ENCODE data around the gene OSGIN1.

The OSGIN1 gene

DNA sequence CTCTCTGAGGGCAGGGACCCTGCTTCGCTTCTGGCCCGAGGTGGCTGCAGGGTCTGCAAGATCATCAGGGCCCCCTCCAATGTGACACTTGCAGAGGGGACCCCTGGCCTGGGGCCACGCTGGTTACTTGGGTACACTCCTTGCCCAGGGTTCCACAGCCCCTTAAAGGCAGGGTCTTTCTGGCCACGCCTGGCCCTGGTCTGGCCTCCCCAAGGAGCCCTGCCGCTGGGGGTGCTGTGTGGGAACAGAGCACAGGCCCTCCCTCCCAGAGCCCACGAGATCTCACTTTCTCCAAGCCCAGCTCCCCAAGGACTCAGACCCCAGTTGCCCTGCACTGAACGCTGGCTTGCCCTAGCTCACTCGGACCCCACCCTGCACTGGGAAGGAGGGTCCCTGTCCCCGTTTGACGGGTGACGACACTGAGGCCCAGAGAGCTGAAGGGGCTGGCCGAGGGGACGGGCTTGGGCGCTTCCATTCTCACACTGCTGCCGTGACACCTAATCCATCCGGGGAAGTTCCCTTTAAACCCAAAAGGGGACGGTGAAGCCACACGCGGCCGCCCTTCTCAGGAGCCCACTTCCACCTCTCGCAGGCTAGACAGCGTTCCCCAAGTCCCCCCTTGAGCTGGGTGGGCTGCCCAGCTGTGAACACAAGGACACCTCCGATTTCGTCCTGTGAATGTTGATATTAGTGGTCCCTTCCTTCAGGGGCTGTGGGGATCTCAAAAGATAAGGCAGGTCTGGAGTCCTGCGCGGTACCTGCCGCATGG lies 26.9 kb upstream of the OSGIN1 start:
- DNase-seq (ENCODE audit: low read depth in 2 of 2): no peak

DNA sequence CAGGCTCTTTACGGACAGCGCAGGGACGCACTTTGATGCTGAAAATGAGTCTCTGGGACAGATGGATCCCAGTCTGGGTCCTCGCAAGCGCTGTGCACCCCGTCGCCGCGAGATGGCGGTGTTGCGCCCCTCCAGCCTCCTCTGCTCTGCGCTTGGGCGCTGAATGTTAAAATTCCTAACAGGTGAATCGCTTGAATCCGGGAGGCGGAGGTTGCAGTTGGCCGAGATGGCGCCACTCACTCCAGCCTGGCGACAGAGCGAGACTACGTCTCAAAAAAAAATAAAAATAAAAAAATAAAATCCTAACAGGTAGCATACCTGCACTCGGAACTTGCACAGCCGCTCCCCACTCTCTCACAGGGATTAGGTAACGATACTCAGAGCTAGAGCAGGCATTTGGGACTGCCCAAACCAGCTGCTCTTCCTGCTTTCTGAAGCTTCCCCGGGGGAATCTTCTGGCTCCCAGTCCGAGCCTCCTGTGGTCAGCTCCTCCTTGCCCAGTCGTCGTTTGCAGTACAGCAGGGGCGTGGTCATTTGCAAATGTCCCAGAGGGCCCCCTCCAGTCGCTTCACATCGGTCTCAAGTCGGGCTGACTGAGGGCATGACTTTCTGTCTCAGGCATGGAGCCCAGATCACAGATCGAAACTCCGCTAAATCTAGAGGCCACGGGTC lies 26.2 kb upstream of the OSGIN1 start:
- peak in 1 of 2 donors; percentile 52 for DNase-seq (ENCODE audit: low read depth in 2 of 2)

DNA sequence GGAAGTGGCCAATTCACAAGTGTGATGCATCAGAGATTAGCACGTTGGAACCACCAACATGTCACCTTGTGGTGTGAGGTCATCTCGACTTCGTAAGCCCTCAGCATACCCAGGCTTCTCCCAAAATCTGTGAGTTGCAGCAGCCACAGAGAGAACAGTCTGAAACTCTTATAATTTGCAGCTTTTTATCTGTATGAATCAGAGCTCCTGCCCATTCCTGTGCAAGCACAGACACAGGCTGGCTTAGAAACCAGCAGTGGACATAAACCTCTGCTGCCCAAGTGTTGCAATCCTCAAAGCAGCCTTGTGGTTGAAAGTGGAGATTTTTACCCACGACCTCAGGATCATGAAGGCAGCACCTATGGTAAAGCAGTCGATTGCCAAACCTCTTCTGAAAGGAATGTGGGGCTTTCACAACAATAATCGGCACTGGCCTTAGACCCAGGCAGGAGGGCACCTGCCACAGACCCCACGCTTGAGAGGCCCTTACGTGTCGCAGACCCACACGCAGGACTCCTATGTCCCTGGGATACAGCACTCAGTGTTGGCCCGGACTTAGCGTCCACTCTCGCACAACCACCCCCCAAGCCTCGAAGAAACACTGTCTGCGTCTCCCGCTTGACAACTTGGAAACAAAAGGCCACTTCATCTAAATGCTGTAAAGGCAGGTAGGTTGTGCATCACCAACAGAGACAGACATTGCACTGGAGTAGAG lies 24.5 kb upstream of the OSGIN1 start:
- no peak for DNase-seq (ENCODE audit: low read depth in 2 of 2)

DNA sequence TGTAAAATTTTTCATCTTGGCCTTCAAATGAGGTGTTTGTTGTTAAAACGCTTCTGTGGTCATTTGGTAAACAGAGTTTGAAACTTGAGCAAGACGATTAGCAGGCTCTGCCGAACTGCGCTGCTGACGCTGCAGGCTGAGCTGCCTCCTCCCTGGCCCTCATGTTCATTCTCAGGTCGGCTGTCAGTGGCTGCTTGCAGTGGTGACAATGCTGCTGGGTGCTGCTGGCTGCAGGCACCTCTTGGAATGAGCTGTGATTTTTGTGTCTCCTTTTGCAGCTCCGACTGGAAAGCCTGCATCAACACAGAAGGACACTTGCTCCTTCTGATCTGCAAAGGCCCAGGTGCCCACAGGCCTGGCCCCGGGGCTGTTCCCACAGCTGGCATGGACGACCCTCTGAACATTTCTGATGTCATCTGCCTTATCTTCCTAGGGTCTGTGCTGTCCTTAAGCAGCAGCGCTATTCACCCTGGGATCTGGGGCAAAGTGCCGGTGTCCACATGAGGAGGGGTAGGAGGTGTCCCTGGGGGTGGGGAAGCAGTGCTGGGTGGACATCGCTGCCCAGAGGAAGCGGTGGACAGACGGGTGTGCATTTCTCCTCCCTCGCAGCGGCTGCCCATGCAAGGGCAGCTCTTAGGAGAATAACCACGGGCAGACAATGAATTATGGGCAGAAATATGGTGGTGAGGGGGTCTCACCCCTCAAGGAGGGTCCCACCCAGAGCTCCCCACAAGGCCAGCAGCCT lies 23.1 kb upstream of the OSGIN1 start:
- no peak for DNase-seq (ENCODE audit: low read depth in 2 of 2)

DNA sequence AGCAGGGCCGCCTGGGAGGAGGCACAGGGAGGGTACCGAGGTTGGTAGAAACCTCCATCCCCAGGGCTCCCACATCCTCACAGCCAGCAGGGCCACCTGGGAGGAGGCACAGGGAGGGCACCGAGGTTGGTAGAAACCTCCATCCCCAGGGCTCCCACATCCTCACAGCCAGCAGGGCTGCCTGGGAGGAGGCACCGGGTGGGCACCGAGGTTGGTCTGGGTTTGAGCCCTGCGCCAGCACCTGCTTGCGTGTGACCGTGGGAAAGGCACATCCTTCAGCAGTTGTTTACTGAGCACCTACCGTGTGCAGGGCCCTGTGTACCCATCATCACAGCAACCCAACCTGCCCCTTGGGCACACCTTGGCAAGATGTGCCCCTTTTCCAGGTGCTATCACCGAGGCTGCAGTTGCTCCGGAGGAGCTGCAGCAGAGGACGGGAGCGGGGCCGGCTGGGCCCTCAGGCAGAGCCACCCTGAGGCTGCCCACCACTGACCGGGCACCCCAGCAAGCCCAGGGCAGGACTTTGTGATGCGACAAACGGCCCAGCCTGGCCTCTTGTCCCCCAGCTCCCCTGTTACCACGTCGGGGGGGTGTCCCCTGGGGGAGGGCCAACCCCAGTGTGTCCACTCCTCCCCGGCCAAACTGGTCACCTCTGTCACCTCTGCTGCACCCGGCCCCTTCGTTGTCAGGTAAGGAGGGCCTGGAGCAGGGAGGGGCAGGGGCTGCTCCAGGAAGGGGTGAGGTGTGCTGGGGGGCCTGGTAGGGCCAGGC lies 22.1 kb upstream of the OSGIN1 start:
- no peak for DNase-seq (ENCODE audit: low read depth in 2 of 2)

DNA sequence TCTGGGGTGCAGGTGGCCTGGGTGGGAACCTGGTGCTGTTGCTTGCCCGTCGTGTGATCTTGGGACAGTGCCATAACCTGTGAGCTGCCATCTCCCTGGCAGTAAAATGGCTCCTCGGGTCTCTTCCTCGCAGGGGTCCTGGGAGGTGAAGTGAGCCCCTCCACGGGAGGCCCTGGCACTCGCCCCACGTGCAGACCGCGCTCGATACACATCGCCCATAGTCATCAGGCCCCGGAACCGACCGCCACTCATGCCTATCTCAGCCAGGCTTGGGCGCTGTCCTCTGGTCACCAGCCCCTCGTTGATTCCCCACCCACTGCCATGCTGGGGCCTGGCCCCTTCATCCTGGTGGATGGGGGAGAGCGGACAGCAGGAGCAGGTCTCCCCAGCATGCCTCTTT lies 21.5 kb upstream of the OSGIN1 start:
- no peak for DNase-seq (ENCODE audit: low read depth in 2 of 2)

DNA sequence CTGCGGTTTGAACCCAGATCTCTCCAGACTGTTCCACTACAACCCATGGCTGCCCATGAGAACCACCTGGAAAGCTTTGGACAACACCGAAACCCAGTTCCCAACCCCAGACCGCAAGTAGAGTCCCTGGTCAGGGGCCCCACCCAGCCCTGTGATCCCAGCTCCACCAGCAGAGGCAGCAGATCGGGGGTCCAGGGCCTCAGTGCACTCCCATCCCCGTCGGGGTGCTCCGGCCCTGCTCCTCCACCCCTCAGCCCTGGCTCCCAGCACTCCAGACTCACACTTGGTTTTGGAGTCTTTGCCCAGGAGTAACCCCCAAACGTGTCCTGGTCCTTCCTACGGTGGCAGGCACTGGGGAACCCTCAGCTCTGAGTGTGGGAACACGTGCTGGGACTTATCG lies 20.7 kb upstream of the OSGIN1 start:
- no peak for DNase-seq (ENCODE audit: low read depth in 2 of 2)

DNA sequence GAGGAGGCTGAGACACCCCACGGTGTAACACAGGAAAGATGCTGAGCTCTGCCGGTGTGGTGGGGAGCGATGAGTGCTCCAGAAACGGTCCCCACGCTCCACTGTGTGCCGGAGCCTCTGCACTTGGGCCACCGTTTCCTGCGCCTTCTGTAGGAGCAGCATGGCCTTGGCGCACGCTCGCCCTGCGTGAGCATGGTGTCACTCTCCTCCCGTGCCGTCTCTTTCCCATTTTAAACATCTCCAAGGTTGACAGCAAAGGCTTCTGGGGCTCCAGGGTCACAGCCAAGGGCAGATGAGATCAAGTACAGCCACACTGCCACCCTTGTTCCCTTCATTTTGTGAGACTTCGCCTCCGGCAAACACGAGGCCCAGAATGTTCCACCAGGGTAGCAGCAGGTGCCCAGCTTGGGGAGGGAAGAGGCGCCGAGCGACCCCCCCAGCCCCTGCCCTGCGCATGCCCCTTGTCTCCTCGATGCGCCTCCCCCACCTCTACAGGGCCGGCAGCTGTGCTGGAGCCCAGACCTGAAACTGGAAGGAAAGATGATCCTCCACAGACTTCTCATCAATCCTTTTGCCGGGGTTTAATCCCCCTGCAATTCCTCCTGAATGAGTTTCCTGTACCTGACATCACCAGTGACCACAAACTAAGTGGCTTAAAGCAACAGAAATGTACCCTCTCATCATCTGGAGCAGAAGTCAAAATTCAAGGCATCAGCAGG lies 19.9 kb upstream of the OSGIN1 start:
- DNase-seq (ENCODE audit: low read depth in 2 of 2): no peak

DNA sequence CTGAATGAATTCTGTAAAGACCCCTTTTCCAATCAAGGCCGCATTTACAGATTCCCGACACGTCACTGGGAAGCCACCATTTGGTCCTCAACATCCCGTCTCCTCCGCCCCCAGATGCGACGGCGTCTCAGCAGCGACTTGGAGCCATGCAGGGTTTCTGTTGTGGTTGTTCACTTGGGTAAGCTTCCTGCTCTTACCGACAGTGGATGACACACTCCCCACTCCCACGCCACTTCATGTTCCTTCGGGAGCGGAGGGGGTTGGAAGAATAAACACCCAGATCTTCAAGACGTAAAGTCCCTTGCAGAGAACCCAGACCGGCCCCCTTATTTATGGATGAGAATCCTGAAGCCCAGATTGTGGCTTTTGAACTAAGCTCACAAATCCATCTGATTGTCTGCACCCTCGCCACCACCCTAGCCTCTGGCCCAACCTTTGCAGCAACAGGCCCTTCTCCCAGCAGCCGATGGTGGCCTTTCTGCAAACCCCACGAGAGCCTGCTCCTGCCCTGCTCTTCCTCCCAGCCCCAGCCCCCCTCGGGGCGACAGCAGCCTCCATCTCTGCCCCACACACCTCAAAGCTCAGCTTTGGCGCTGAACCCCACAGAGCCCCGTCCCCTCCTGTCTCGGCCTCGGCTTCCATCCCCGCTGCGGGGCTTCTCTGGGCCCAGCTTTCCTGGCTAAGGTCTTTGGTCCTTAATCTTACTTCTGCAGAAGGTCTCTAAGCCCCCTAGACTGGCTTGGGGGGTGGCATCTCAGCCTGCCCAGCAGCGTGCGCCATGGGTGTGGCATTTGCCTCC lies 19.0 kb upstream of the OSGIN1 start:
- DNase-seq (ENCODE audit: low read depth in 2 of 2): no peak

DNA sequence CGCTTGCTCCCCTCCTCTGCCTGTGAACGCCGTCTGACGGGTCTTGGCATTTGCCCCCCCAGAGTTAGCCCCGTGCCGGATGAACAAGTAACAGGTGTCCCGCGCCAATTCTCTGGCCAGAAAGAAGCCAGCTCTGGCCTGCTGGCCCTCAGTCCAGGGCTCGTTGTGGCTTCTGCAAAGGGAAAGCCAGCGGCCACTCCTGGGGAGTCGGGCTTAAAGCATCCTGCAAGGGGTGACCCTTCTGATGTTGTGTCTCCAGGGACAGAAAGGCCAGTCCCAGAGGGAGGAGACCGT lies 18.4 kb upstream of the OSGIN1 start:
- DNase-seq (ENCODE audit: low read depth in 2 of 2): no peak

DNA sequence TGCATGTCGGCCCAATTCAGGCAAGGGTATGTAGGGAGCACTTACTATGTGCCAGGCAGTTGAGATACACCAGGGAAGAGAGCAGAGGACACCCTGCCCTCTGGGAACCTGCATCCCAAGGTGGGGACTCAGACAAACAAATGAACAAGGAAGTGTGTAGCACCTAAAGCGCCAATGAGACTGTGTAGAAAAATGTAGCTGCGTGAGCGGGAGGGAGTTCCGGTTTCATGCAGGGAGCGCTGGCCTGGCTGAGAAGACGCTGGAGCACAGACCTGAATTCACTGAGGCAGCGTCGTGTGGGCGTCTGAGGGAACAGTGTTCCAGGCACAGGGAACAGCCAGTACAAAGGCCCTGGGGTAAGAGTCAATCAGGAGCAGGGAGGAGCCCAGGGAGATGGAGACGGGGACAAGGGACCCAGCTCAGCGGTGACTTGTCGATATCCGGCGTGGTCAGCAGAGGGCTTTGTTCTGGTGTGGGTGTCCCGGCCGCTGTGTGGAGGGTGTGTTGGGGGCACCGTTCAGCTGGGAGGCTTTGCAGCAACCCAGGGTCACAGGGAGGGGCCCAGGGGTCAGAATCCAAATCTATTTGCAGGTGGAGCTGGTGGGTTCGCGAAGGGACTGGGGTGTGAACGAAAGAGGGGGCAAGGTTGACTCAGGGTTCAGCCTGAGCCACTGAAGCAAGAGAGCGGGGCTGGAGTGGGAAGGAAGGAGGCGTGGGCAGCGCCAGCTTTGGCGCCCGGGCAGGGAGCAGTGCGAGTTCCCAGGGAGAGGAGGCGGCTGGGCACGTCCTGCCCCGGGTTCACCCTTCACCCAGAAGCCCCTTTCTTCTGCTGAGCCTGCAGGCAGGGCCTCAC lies 17.8 kb upstream of the OSGIN1 start:
- no peak for DNase-seq (ENCODE audit: low read depth in 2 of 2)

DNA sequence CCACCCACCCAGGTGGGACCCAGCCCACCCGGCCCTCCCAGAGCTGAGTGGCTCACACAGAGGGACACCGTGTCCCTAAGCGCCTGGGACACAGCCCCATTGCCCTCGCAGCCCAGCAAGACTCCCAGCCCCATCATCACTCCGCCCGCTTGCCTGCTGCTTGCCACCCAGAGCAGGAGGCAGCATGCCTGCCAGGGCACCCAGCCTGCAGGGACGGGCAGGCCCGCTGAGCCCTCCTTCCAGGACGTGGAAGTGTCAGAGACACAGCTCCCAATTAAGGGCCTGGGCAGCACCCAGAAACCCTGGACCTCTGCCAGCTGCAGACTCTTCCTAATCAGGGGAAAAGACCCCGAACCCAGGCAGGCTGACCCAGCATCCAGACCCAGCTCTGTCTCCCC lies 17.2 kb upstream of the OSGIN1 start:
- no peak for DNase-seq (ENCODE audit: low read depth in 2 of 2)

DNA sequence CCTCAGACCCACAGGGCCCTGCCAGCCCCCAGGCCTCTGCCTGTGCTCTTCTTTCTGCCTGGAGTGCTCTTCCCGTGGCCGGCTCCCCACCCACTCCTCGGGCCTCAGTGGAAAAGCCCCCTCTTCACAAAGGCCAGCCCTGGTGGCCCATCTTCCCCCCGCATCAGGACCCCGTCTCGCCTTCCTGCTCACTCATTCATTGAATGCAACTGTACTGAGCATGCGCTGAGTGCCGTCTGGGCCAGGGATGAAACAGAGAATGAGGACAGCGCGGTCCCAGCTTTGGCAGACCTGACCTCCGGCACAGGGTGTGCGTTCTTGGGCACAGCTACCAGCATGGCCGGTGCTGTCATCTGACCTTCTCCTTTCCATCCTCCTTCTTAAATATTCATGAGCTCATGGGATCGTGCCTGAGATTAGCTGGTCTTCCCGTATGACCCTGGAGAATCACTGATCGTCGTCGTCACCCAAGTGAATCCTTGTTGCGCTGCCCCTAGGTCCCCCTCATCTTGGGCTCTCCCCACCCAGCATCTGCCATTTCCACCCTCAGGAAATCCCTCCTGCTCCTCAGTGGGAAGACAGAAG lies 16.4 kb upstream of the OSGIN1 start:
- DNase-seq (ENCODE audit: low read depth in 2 of 2): no peak

DNA sequence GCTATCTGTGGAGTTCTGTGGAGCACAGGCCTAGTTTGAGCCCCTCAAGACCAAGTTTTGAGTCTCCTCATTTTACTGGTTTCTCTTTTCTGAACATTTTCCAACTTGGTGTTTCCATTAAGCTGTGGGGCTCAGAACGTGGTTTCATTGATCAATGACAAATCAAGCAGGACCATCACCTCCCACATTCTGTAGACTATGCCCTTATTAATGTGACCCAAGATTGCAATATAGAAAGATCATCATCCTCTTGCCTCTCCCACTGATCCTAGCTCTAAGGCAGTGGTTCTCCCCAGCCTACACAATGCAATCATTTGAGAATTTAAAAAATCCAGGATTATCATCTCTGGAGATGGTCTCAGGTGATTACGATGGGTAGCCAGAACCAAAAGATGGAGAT lies 15.8 kb upstream of the OSGIN1 start:
- no peak for DNase-seq (ENCODE audit: low read depth in 2 of 2)

DNA sequence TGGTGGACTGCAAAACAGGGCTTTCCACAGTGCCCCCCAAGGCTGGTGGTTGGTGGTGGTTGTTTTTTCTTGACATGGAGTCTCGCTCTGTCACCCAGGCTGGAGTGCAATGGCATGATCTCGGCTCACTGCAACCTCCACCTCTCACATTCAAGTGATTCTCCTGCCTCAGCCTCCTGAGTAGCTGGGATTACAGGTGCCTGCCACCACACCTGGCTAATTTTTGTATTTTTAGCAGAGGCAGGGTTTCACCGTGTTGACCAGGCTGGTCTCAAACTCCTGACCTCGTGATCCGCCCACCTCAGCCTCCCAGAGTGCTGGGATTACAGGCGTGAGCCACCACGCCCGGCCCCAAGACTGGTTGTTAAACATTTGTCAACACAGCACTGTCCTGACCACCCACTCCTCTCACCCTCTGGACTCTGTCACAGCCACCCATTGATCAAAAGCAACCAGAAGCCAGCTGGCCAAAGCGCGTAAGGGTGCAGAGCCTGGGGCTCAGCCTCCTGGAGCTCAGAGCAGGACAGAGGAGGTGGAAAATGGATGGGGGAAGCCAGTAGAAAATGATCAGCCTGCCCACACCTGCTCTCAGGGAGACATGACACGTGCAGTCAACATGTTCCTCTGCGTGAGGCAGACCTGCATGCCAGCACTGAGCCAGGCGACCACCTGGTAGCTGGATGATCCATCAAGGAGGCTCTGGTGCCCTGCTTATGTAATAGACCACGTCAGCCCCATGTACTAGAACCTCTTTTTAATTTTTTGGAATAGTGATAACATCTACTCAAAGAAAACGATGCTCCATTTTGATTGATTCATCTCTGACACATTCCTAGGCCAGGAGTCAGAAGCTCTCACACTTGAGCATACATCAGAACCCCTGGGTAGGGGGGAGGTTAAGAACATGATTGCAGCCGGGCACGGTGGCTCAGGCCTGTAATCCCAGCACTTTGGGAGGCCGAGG lies 14.8 kb upstream of the OSGIN1 start:
- DNase-seq (ENCODE audit: low read depth in 2 of 2): no peak

DNA sequence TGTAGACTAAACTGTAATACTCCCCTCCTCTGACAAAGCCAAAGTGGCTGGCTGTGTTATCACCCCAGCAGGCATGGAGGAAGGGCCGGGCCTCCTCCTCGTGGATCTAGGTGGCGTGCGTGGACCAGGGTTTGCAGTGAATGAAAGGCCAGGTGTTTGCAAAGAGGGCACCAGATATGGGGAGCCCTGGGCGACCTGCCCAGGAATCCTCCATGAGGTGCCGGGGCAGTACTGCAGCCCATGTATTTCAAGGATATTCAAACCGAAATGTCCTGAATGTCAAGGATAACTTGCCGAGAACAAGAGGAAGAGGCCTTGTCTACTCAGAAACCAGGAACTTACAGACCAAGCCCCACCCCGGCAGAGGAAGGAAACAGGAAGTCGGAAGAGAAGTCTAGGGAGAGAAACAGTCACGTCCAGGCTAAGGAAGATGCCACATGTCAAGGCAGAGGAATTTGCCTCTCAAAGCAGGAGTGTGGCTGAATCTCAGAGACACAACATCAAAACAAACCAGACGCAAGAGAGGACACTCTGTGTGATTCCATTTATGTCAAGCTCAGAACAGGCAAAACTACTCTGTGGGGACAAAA lies 13.7 kb upstream of the OSGIN1 start:
- DNase-seq (ENCODE audit: low read depth in 2 of 2): no peak

DNA sequence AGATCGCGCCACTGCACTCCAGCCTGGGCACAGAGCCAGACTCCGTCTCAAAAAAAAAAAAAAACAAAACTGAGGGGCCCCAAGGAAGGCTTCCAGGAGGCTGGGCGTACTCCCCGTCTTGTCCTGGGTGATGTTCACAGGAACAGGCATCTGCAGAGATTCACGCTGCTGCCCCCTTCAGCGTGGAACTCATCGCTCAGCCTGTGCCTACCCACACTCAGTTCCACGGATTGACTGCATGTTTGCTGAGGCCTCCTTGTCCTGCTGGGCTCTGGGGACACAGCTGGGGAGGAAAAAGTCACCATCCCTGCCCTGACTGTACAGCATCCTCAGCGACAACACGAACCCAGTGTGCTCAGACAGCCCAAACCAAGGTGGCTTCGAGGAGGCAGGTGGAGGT lies 12.9 kb upstream of the OSGIN1 start:
- no peak for DNase-seq (ENCODE audit: low read depth in 2 of 2)

All from stimulated activated CD4-positive, alpha-beta T cell treated with anti-CD3 and anti-CD28 coated beads, Interleukin-1b, Interleukin-23, amount 100 ng/mL, for 1 hour (primary cell).